Loucy (cell line): ENCODE measurements around the gene RBM15.

Experiments
- H2AFZ ChIP-seq: fragments of 200-600 bp; sonication (generic); 2 replicates; pipeline ENCODE4 v1.6.0; 2016; ENCODE audit warnings: antibody characterized with exemption, mild to moderate bottlenecking, low read length, moderate library complexity
- H3F3A ChIP-seq: fragments of 200-600 bp; 2 replicates; pipeline ENCODE4 v1.6.0; 2016; ENCODE audit warnings: antibody characterized with exemption, low read depth, mild to moderate bottlenecking
- H3K27me3 ChIP-seq: fragments of 200-600 bp; sonication (generic); 2 replicates; pipeline ENCODE4 v1.6.1; 2014; ENCODE audit warnings: low read length, mild to moderate bottlenecking; ENCODE audit not compliant: insufficient read depth, poor library complexity, severe bottlenecking
- H3K36me3 ChIP-seq: fragments of 200-600 bp; sonication (generic); 2 replicates; pipeline ENCODE4 v1.6.1; 2016; ENCODE audit warnings: low read length; ENCODE audit not compliant: insufficient read depth
- H3K4me1 ChIP-seq: fragments of 200-600 bp; sonication (generic); 2 replicates; pipeline ENCODE4 v1.5.1; 2014; ENCODE audit warnings: low read length, mild to moderate bottlenecking; ENCODE audit not compliant: insufficient read depth, poor library complexity, severe bottlenecking
- H3K4me2 ChIP-seq: fragments of 200-600 bp; sonication (generic); 2 replicates; pipeline ENCODE4 v1.6.0; 2014; ENCODE audit warnings: antibody characterized with exemption, low read length, low read depth, mild to moderate bottlenecking; ENCODE audit not compliant: poor library complexity, severe bottlenecking
- H3K4me3 ChIP-seq: fragments of 200-600 bp; sonication (generic); 2 replicates; pipeline ENCODE4 v1.5.1; 2014; ENCODE audit warnings: low read length, mild to moderate bottlenecking, mixed read lengths; ENCODE audit not compliant: poor library complexity, severe bottlenecking
- H3K79me2 ChIP-seq: fragments of 200-600 bp; sonication (generic); 2 replicates; pipeline ENCODE4 v1.6.1; 2014; ENCODE audit warnings: low read length; ENCODE audit not compliant: insufficient read depth
- H3K9ac ChIP-seq: fragments of 200-600 bp; sonication (generic); 2 replicates; pipeline ENCODE4 v1.6.0; 2014; ENCODE audit warnings: mild to moderate bottlenecking, low read depth, low read length, moderate library complexity; ENCODE audit not compliant: poor library complexity, severe bottlenecking
- H3K9me2 ChIP-seq: fragments of 200-600 bp; sonication (generic); replicated peaks from 2 replicates; pipeline ENCODE4 v1.6.1; 2016; ENCODE audit warnings: low read depth, low read length, mixed read lengths
- H3K9me3 ChIP-seq: fragments of 200-600 bp; sonication (generic); 2 replicates; pipeline ENCODE4 v1.6.1; 2014; ENCODE audit warnings: mild to moderate bottlenecking, antibody characterized with exemption, low read length, low read depth; ENCODE audit not compliant: insufficient read depth
- H4K20me1 ChIP-seq: fragments of 200-600 bp; sonication (generic); 2 replicates; pipeline ENCODE4 v1.6.0; 2014; ENCODE audit warnings: antibody characterized with exemption, low read length, mild to moderate bottlenecking; ENCODE audit not compliant: insufficient read depth, poor library complexity, severe bottlenecking
- CTCF ChIP-seq: fragments of 200-600 bp; sonication (generic); conservative IDR thresholded peaks from 2 replicates; pipeline ENCODE4 v1.5.1; 2014; ENCODE audit warnings: mild to moderate bottlenecking, antibody characterized with exemption, low read length
- EZH2phosphoT487 ChIP-seq: fragments of 200-600 bp; IDR thresholded peaks from 2 replicates; pipeline ENCODE4 v1.6.1; 2018; ENCODE audit warnings: antibody characterized with exemption, mild to moderate bottlenecking, moderate library complexity, borderline replicate concordance

The RBM15 gene

GRCh38 chr1:110390692-110391245 lies 51.6 kb downstream of the RBM15 start, which contains the start of gene SLC16A4:
Gene SLC16A4, minus strand, starts transcription at chr1:110391026. Its CDS starts 1,703 bp downstream, at chr1:110389323.
- Histone ChIP-seq H3K4me2 (no peak within 1 kb of the TSS), H2AFZ (no peak within 1 kb of the TSS), H3K9me2 (no peaks in the 10 kb centered on the region), H3K27me3 (no peaks in the 10 kb centered on the region), H3K36me3 (no peaks in the 10 kb centered on the region), H4K20me1 (no peaks in the 10 kb centered on the region), H3K9me3 (no peaks in the 10 kb centered on the region), H3K9ac (no peak within 1 kb of the TSS), H3K4me3 (no peak within 1 kb of the TSS), H3F3A (no peaks in the 10 kb centered on the region), H3K79me2 (no peaks in the 10 kb centered on the region), H3K4me1 (no peaks in the 10 kb centered on the region)
- TF ChIP-seq CTCF (no peak), EZH2phosphoT487 (no peak)

DNA sequence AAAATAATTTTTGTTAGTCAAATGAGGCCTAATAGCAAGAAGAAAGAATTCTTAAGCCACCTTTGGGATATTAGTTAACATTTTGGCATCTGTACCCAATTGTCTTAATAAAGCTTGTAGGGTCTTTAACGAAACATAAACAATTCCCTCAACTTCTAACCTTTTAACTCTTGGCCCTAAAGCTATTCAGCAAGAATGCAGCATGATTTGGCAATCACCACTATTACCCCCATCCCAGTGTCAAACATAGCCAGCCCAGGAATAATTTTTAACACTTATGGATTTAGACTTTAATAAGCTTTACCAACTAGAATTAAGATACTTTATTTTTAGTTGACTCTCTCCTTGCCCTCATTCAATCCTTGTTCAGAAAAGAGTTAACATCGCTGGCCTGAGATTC lies 54.1 kb downstream of the RBM15 start:
- no peak overlapping the region for H3K4me3 ChIP-seq

DNA sequence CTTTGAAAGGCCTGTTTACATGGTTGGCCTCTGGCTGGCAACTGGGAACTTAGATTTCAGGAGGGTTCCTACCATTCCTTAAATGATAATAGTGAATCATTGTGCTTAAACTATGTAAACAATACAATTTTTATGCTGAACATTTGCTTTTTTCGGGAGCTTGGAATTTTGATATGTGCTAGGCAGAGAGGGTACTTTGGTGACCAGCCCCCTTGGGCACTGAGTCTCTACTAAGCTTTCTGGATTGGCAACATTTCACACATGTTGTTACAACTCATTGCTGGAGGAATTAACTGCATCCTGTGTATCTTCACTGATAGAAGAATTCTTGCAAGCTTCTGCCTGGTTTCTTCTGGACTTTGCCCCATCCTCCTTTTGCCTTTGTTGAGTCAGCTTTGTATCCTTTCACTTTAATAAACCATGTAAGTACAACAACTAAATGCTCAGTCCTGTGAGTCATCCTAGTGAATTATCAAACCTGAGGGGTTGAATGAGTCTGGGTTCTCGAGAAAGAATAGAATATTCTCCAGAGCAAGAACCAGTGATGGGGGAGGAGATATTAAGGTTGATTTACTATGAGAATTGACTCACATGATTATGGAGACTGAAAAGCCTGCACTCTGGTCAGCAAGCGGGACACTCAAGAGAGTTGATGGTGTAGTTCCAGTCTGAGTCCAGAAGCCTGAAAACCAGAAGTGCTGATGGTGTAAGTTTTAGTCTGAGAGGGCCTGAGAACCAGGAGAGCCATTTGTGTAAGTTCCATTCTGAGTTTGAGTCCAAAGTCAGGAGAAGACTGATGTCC lies 54.7 kb downstream of the RBM15 start:
- no peaks in the 10 kb centered on the region for H3K36me3 ChIP-seq
- no peaks in the 10 kb centered on the region for H4K20me1 ChIP-seq
- no peaks in the 10 kb centered on the region for H3F3A ChIP-seq
- no peak overlapping the region for H3K4me3 ChIP-seq
- H3K4me2 ChIP-seq: no peak overlapping the region
- no peak overlapping the region for H2AFZ ChIP-seq
- no peak overlapping the region for H3K9ac ChIP-seq
- no peaks in the 10 kb centered on the region for H3K4me1 ChIP-seq
- no peaks in the 10 kb centered on the region for H3K9me2 ChIP-seq
- H3K79me2 ChIP-seq: no peaks in the 10 kb centered on the region
- TF ChIP-seq EZH2phosphoT487 (no peak), CTCF (no peak)
- H3K9me3 ChIP-seq: no peaks in the 10 kb centered on the region
- no peaks in the 10 kb centered on the region for H3K27me3 ChIP-seq

More for the DNA sequence above, 54.1 kb downstream of the RBM15 start:
- H3K4me2 ChIP-seq: no peak overlapping the region
- H3K9me2 ChIP-seq: no peaks in the 10 kb centered on the region
- no peaks in the 10 kb centered on the region for H3K36me3 ChIP-seq
- no peaks in the 10 kb centered on the region for H4K20me1 ChIP-seq
- no peaks in the 10 kb centered on the region for H3K4me1 ChIP-seq
- H3K79me2 ChIP-seq: no peaks in the 10 kb centered on the region
- H3K27me3 ChIP-seq: no peaks in the 10 kb centered on the region
- no peak overlapping the region for H2AFZ ChIP-seq
- no peaks in the 10 kb centered on the region for H3F3A ChIP-seq
- TF ChIP-seq EZH2phosphoT487 (no peak), CTCF (no peak)
- H3K9me3 ChIP-seq: no peaks in the 10 kb centered on the region
- H3K9ac ChIP-seq: no peak overlapping the region
